Measurements from ENCODE around the gene GRK5.

- TF ChIP-seq, protein P1, sequence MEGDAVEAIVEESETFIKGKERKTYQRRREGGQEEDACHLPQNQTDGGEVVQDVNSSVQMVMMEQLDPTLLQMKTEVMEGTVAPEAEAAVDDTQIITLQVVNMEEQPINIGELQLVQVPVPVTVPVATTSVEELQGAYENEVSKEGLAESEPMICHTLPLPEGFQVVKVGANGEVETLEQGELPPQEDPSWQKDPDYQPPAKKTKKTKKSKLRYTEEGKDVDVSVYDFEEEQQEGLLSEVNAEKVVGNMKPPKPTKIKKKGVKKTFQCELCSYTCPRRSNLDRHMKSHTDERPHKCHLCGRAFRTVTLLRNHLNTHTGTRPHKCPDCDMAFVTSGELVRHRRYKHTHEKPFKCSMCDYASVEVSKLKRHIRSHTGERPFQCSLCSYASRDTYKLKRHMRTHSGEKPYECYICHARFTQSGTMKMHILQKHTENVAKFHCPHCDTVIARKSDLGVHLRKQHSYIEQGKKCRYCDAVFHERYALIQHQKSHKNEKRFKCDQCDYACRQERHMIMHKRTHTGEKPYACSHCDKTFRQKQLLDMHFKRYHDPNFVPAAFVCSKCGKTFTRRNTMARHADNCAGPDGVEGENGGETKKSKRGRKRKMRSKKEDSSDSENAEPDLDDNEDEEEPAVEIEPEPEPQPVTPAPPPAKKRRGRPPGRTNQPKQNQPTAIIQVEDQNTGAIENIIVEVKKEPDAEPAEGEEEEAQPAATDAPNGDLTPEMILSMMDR (conservative IDR thresholded peaks at IDR 0.05) = no peak
- TF ChIP-seq EZH2 (IDR thresholded peaks at IDR 0.05; ENCODE audit: low read depth) = no peak
Measured at GRCh38 chr10:119315128-119316001, 108.0 kb downstream of the GRK5 start.

All from PC-9 (cell line).